HepG2 (cell line): ENCODE data around the gene NFKBIA. TPM values are rescaled to one million over a fixed set of nuclear protein-coding genes. Genes with fewer than 3 reads are reported as not detected.
A peak's percentile ranks its signal among the peaks of the same experiment; 100 is the strongest.

Experiments
- AGO1 ChIP-seq: fragments of 200-400 bp; formaldehyde crosslinking; IDR thresholded peaks from 2 replicates; pipeline ENCODE4 v1.6.1; 2017; ENCODE audit warnings: mild to moderate bottlenecking, low read depth, low read length, moderate library complexity; ENCODE audit not compliant: poor library complexity, severe bottlenecking
- ATF1 ChIP-seq: IDR thresholded peaks from 2 replicates; pipeline ENCODE4 v1.6.1; 2016; ENCODE audit warnings: mild to moderate bottlenecking, control low read depth
- HCFC1 ChIP-seq: fragments of 150-350 bp; IDR thresholded peaks from 2 replicates; pipeline ENCODE4 v1.6.1; 2014; ENCODE audit warnings: low read depth, low read length
- HNF4G ChIP-seq, 2 experiments: sonication (generic) in 1 of 2; formaldehyde crosslinking in 1 of 2; IDR thresholded peaks; 2 replicates each; pipeline versions ENCODE4 v1.4.0 to v1.6.1; 2011 to 2020; ENCODE audit warnings: borderline replicate concordance in 2 of 2, low read depth in 2 of 2, mild to moderate bottlenecking in 2 of 2, low read length in 1 of 2, missing genetic modification reagents in 1 of 2, moderate library complexity in 1 of 2
- NFAT5 ChIP-seq: sonication (generic); formaldehyde crosslinking; IDR thresholded peaks from 2 replicates; pipeline ENCODE4 v1.4.0; 2020; ENCODE audit warnings: missing genetic modification reagents
- NPAS2 ChIP-seq: sonication (generic); formaldehyde crosslinking; IDR thresholded peaks from 2 replicates; pipeline ENCODE4 v1.8.0; 2022; ENCODE audit warnings: mild to moderate bottlenecking, missing genetic modification reagents, borderline replicate concordance
- POLR2G ChIP-seq: fragments of 200-400 bp; formaldehyde crosslinking; IDR thresholded peaks from 2 replicates; pipeline ENCODE4 v1.6.1; 2018; ENCODE audit warnings: mild to moderate bottlenecking, low read depth, low read length, moderate library complexity
- REST ChIP-seq, 2 experiments: IDR thresholded peaks; 2 replicates each; pipeline ENCODE4 v1.6.1; 2011 to 2012; ENCODE audit warnings: low read length in 2 of 2, borderline replicate concordance in 1 of 2, low read depth in 1 of 2, mild to moderate bottlenecking in 1 of 2, moderate library complexity in 1 of 2
- RFX5 ChIP-seq: IDR thresholded peaks from 2 replicates; pipeline ENCODE4 v1.6.1; 2011; ENCODE audit warnings: low read depth, low read length, improper control_type of control experiment
- SALL1 ChIP-seq: sonication (generic); formaldehyde crosslinking; IDR thresholded peaks from 2 replicates; pipeline ENCODE4 v1.8.0; 2022; ENCODE audit warnings: mild to moderate bottlenecking, missing genetic modification reagents
- ZBTB20 ChIP-seq: sonication (generic); formaldehyde crosslinking; IDR thresholded peaks from 2 replicates; pipeline ENCODE4 v1.8.1; 2023; ENCODE audit warnings: missing genetic modification reagents, low read depth, mild to moderate bottlenecking, borderline replicate concordance
- ZBTB49 ChIP-seq: sonication (generic); formaldehyde crosslinking; IDR thresholded peaks from 2 replicates; pipeline ENCODE4 v1.4.0; 2020; ENCODE audit warnings: missing genetic modification reagents, borderline replicate concordance
- ZNF232 ChIP-seq: sonication (generic); formaldehyde crosslinking; IDR thresholded peaks from 2 replicates; pipeline ENCODE4 v1.4.0; 2020; ENCODE audit warnings: missing genetic modification reagents, borderline replicate concordance
- ZNF569 ChIP-seq: sonication (generic); formaldehyde crosslinking; IDR thresholded peaks from 2 replicates; pipeline ENCODE4 v1.5.0; 2020; ENCODE audit warnings: mild to moderate bottlenecking, missing genetic modification reagents, moderate library complexity, borderline replicate concordance
- ZNF577 ChIP-seq: sonication (generic); formaldehyde crosslinking; IDR thresholded peaks from 2 replicates; pipeline ENCODE4 v1.4.0; 2020; ENCODE audit warnings: mild to moderate bottlenecking, low read depth, missing genetic modification reagents, borderline replicate concordance
- ZNF850 ChIP-seq: sonication (generic); formaldehyde crosslinking; conservative IDR thresholded peaks from 2 replicates; pipeline ENCODE4 v1.9.0; 2021; ENCODE audit warnings: mild to moderate bottlenecking, missing genetic modification reagents
- polyA plus RNA-seq, 8 experiments: library from polyadenylated mRNA; depleted of rRNA in 3 of 8; stranded (reverse) in 7 of 8; unstranded in 1 of 8; fragments of >200 nt; fragmentation: Illumina TruSeq in 4 of 8; extraction: Trizol in 4 of 8; gene quantifications; 2 replicates each; pipeline versions ENCODE4 v1.2.1 to v1.2.3, GENCODE V29; 2011 to 2016; ENCODE audit warnings: low read depth in 4 of 8, missing spikeins in 1 of 8, mixed read lengths in 1 of 8; ENCODE audit not compliant: insufficient read depth in 1 of 8
- total RNA-seq, 5 experiments: library from RNA; depleted of rRNA; stranded (reverse); fragments of >200 nt; fragmentation: Illumina TruSeq; extraction: Trizol; gene quantifications; 2 replicates each; pipeline ENCODE4 v1.2.3, GENCODE V29; 2016; ENCODE audit warnings: low read depth in 1 of 5

The NFKBIA gene
- total and polyA plus RNA-seq, 2 of the 13 experiments (the other 11 are each of a cell fraction or from before 2014, with no cell fraction given) = 197 to 319 TPM

- TF ChIP-seq REST (IDR thresholded peaks at IDR 0.05; ENCODE audit: borderline replicate concordance in 1 of 2, low read depth in 1 of 2, low read length in 2 of 2) (no peak), ZNF569 (CRISPR knock-in tag) (no peak), SALL1 (no peak), AGO1 (peak; percentile 16), ZNF850 (CRISPR knock-in tag) (no peak), HCFC1 (0 out of 2 replicates have a peak, but pooled peaks have one; percentile 15), RFX5 (no peak), NPAS2 (CRISPR knock-in tag) (no peak), NFAT5 (no peak), HNF4G (IDR thresholded peaks at IDR 0.05; ENCODE audit: borderline replicate concordance, low read depth, low read length) (no peak), HNF4G (CRISPR knock-in tag; IDR thresholded peaks at IDR 0.05; ENCODE audit: borderline replicate concordance, low read depth) (0 out of 2 replicates have a peak, but pooled peaks have one; percentile 3), ZBTB20 (no peak), ATF1 (no peak), POLR2G (no peak), ZNF577 (no peak), ZNF232 (CRISPR knock-in tag) (no peak), ZBTB49 (CRISPR knock-in tag) (no peak)
Observed at GRCh38 chr14:35383569-35384454, 20.7 kb downstream of the NFKBIA start (continued).
